ENCODE measurements around the gene TPCN2. TPM values are rescaled to one million over a fixed set of nuclear protein-coding genes. Genes with fewer than 3 reads are reported as not detected.

Gene TPCN2
- total and polyA plus RNA-seq, 2 of the 8 experiments (the other 6 are each of a cell fraction or from before 2014, with no cell fraction given): 9.7 to 18.6 TPM

DNA sequence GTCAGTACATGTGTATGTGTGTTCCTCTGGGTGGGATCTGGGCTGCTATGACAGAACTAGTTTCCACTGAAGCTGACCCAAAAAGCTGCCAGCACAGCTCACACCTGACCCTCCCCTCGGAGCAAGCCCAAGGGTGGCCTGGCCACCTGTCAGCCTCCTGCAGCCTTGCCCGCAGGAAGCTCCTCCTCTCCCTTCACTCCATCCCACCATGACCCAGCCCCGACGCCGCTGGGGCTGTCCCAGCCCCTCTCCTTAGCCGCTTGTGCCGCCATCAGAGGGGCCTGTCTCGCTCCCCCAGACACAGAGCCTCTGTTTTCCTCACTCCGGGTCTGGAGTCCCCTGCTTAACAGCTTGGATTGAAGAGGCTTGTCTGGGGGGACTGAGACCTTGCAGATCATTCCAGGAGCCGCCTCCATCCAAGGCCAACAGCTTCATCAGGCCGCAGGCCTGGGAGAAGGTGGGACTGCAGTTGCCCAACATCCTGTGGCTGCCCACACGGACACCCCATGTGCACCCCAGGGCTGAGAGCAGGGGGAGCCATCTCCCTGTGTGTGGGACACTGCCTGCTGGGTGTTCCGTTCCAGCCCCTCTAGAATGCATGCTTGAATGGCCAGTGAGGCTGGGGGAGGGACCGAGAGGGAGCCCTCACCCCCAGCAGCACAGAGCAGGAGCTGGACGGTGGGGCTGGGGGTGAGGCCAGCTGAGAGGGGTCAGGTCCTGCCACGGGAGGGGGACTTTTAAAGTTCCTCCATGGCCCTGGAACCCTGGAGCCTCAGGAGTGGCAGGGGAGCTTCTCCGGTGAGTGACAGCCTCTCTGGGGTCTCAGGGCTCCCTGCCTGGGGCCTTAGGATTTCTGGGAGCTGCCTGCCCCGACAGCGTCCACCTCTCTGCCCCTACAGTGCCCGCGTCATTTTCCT is 36.4 kb upstream of the TPCN2 start (continued):
- TF ChIP-seq, protein P1, sequence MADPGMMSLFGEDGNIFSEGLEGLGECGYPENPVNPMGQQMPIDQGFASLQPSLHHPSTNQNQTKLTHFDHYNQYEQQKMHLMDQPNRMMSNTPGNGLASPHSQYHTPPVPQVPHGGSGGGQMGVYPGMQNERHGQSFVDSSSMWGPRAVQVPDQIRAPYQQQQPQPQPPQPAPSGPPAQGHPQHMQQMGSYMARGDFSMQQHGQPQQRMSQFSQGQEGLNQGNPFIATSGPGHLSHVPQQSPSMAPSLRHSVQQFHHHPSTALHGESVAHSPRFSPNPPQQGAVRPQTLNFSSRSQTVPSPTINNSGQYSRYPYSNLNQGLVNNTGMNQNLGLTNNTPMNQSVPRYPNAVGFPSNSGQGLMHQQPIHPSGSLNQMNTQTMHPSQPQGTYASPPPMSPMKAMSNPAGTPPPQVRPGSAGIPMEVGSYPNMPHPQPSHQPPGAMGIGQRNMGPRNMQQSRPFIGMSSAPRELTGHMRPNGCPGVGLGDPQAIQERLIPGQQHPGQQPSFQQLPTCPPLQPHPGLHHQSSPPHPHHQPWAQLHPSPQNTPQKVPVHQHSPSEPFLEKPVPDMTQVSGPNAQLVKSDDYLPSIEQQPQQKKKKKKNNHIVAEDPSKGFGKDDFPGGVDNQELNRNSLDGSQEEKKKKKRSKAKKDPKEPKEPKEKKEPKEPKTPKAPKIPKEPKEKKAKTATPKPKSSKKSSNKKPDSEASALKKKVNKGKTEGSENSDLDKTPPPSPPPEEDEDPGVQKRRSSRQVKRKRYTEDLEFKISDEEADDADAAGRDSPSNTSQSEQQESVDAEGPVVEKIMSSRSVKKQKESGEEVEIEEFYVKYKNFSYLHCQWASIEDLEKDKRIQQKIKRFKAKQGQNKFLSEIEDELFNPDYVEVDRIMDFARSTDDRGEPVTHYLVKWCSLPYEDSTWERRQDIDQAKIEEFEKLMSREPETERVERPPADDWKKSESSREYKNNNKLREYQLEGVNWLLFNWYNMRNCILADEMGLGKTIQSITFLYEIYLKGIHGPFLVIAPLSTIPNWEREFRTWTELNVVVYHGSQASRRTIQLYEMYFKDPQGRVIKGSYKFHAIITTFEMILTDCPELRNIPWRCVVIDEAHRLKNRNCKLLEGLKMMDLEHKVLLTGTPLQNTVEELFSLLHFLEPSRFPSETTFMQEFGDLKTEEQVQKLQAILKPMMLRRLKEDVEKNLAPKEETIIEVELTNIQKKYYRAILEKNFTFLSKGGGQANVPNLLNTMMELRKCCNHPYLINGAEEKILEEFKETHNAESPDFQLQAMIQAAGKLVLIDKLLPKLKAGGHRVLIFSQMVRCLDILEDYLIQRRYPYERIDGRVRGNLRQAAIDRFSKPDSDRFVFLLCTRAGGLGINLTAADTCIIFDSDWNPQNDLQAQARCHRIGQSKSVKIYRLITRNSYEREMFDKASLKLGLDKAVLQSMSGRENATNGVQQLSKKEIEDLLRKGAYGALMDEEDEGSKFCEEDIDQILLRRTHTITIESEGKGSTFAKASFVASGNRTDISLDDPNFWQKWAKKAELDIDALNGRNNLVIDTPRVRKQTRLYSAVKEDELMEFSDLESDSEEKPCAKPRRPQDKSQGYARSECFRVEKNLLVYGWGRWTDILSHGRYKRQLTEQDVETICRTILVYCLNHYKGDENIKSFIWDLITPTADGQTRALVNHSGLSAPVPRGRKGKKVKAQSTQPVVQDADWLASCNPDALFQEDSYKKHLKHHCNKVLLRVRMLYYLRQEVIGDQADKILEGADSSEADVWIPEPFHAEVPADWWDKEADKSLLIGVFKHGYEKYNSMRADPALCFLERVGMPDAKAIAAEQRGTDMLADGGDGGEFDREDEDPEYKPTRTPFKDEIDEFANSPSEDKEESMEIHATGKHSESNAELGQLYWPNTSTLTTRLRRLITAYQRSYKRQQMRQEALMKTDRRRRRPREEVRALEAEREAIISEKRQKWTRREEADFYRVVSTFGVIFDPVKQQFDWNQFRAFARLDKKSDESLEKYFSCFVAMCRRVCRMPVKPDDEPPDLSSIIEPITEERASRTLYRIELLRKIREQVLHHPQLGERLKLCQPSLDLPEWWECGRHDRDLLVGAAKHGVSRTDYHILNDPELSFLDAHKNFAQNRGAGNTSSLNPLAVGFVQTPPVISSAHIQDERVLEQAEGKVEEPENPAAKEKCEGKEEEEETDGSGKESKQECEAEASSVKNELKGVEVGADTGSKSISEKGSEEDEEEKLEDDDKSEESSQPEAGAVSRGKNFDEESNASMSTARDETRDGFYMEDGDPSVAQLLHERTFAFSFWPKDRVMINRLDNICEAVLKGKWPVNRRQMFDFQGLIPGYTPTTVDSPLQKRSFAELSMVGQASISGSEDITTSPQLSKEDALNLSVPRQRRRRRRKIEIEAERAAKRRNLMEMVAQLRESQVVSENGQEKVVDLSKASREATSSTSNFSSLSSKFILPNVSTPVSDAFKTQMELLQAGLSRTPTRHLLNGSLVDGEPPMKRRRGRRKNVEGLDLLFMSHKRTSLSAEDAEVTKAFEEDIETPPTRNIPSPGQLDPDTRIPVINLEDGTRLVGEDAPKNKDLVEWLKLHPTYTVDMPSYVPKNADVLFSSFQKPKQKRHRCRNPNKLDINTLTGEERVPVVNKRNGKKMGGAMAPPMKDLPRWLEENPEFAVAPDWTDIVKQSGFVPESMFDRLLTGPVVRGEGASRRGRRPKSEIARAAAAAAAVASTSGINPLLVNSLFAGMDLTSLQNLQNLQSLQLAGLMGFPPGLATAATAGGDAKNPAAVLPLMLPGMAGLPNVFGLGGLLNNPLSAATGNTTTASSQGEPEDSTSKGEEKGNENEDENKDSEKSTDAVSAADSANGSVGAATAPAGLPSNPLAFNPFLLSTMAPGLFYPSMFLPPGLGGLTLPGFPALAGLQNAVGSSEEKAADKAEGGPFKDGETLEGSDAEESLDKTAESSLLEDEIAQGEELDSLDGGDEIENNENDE (IDR thresholded peaks at IDR 0.05; ENCODE audit: insufficient replicate concordance, low read length): no peak
- TF ChIP-seq POLR2A (IDR thresholded peaks at IDR 0.05; ENCODE audit: control extremely low read depth in 1 of 2, low read depth in 2 of 2, low read length in 2 of 2) (no peak), SIN3A (conservative IDR thresholded peaks at IDR 0.05 in 1 of 2, IDR thresholded peaks at IDR 0.05 in 1 of 2; ENCODE audit: low read depth in 1 of 2, low read length in 2 of 2) (no peak)
- TF ChIP-seq, protein P2, sequence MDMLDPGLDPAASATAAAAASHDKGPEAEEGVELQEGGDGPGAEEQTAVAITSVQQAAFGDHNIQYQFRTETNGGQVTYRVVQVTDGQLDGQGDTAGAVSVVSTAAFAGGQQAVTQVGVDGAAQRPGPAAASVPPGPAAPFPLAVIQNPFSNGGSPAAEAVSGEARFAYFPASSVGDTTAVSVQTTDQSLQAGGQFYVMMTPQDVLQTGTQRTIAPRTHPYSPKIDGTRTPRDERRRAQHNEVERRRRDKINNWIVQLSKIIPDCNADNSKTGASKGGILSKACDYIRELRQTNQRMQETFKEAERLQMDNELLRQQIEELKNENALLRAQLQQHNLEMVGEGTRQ (IDR thresholded peaks at IDR 0.05; ENCODE audit: low read length): no peak
